ENCODE data around the gene ABCD1. TPM values are rescaled to one million over a fixed set of nuclear protein-coding genes. Genes with fewer than 3 reads are reported as not detected.
"Not testable (repeated sequence)": the region's sequence is repeated elsewhere in the genome, so short reads cannot be mapped to it uniquely, and the experiment has no call there.

The ABCD1 gene
- polyA plus RNA-seq (2013, experiment 1 of 2; ENCODE audit: insufficient read length): 9.2 TPM
- polyA plus RNA-seq (2013, experiment 2 of 2; ENCODE audit: insufficient read length): 10.5 TPM

DNA sequence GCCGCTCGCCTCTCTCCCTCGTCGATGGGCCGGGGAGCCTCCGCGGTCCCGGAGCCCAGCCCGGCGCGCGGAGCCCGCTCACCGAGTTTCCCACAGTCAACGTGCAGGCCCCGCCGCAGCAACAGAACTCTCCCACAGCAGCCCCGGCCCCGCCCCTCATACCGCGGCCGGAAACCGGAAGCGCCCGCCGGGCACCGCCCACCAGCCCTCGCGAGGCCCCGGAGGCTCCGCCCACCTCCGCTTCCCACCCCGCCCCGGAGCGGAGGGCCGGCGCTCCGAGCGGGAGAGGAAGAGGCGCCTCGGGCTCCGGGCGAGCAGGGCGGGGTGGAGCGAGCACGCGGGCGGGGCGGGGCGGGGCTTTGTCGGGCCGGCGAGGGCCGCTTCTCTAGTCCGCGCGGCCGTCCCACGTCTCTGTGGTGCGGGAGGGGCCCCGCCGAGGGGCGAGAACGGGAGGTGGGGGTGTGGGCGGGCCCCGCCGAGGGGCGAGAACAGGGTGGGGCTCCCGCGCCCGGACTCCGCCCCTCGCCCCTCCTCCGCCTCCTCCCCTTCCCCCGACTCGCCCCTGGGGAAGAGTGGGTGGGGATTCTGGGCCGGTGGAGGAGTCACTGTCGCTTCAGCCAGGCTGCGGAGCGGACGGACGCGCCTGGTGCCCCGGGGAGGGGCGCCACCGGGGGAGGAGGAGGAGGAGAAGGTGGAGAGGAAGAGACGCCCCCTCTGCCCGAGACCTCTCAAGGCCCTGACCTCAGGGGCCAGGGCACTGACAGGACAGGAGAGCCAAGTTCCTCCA, at the start of gene ABCD1, which contains the start of gene BCAP31:
ABCD1 (plus strand) TSS at position 605 of the 787 bp plus-strand sequence. CDS start 411 bp downstream, outside the sequence.
BCAP31 (minus strand) TSS at position 136 of the 787 bp plus-strand sequence. CDS start 1,143 bp downstream, outside the sequence.
- peak; percentile 88 for DNase-seq

DNA sequence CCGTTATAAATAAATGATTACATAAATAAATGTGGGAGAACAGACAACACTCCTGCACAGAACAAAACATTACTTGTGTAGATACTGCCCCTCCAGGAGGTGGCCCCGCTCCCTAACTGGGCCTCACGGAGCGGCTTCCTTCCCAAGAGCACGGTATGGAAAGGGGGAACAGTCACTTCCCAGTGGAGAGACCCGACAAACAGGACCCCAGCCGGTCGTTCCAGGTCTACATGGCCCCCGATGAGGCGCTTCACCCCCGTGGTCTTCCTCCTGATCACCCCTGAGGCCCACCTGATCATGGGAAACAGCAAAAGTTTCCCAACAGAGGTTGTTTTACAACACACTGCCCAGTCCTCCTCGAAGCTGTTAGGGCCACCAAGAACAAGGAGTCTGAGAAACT, 43.5 kb upstream of the ABCD1 start:
- no peak for DNase-seq

DNA sequence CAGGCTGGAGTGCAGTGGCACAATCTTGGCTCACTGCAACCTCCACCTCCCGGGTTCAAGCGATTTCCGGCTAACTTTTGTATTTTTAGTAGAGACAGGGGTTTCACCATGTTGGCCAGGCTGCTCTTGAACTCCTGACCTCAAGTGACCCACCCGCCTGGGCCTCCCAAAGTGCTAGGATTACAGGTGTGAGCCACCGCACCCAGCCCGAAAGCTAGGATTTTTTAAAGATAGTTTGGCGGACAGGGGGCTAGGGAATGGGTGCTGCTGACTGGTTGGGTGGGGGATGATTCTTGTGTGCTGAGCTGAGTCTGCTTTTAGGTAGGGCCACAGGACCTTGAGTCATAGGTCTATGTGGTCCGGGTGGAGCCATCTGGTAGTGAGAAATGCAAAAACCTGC, 41.2 kb upstream of the ABCD1 start:
- not testable (repeated sequence) for DNase-seq

DNA sequence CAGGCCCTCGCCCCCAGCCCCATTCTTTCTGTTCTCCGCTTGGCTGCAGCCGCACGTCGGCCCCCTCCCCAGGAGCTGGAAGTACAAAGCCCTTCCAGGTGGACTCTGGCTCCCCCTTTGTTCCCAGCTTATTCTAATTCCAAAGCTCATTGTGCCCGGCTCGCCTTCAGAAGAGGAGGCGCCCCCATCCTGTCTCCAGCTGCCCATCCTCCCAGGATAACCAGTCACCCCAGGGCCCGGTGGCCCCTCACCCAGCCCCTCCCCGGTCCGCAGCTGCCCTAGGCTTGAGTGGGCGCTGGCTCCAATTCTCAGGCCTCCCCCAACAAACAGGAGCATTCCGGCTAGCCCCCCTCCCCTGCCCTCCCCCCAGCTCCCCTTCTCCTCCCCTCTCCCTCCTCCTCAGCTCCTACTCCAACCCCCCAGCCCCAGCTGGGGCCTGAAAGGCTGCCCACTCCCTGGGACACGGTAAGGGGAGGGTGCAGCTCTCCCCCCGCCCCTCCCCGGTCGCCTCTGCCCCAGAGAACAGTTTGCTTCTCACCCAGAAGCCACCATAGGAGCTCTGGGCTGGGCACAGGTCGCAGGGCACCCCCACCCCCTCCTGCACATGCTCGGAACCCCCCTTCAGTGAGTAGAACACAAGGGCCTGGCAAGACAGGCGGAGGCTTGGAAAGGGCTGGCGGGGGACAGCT, 40.0 kb upstream of the ABCD1 start:
- no peak for DNase-seq

DNA sequence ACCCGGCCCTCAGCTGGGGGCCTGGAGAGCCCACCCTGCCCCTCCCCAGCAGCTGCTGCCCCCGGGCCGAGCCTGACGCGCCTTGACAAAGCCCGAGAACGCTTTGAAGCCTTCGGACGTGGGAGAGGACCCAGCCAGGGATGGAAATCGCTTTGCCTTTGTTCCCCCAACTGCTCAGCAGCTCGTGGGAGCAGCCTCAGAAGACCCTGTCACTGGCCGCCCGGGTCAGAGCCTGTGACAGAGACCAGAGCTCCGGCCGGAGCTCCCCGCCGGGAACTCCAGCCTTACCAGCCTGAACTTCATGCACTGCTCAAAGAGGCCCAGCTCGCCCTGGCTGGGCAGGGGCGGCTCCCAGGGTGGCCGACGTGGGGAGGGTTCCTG, 39.5 kb upstream of the ABCD1 start:
- no peak for DNase-seq

DNA sequence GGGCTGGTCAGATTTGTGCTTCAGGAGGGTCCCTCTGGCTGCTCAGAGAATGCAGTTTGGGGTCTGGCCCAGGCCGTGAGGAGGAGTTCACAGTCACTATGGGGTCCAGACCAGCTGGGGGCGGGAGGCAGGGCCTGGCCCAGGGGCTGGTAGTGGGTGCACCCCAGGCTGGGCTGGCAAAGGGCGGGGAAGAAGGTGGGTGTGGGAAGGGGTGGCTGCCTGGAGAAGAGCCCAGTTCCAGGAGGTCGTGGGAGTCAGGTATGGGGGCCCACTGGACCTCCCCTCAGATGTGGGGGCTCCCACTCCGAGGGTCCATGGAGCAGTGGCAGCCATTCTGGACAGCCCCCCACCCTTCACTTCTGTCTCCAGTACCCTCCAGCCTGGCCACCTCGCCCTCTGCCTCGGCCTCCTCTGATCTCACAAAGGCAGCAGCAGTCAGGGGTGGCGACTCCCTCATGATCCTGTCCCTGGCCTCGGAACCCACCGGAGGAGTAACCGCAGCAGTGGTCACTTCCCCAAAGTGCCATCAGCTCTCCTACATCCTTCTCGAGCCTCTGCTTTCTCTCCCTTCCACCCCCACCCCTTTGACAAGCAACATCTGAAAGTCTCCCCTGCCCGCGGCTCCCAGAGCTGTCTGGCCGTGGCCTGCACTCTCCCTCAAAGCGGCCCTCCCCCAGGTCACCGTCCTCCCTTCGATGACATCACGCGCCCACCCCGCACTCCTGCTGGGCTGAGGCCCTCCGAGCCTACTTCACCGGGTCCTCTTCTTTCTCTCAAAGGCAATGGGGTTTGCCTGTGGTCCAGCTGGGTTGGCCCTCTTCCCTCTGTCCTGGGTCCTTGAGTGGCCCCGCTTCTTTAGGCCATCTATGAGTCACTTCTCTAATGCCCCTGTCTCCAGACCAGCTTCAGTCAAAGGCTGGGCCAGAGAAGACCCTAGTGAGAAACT, 38.6 kb upstream of the ABCD1 start:
- DNase-seq: no peak

DNA sequence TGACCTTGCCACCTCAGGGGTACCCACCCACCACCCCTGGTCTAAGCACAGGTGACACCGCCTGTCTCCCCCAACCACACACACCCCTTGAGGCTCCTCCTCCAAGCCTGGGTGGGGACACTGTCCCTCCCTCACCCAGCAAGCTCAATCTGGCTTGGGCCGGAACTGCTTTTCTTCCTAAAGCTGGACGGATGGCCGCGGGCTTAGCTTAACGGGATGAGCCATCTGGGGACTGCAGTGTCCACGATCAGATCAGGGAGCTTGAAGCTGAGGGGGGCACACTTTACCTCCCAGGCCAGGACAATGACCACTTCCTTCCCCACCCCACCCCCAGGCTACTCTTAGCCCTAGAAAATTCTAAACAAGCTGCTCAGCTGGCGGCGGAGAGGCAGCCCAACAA, 37.9 kb upstream of the ABCD1 start:
- no peak for DNase-seq

DNA sequence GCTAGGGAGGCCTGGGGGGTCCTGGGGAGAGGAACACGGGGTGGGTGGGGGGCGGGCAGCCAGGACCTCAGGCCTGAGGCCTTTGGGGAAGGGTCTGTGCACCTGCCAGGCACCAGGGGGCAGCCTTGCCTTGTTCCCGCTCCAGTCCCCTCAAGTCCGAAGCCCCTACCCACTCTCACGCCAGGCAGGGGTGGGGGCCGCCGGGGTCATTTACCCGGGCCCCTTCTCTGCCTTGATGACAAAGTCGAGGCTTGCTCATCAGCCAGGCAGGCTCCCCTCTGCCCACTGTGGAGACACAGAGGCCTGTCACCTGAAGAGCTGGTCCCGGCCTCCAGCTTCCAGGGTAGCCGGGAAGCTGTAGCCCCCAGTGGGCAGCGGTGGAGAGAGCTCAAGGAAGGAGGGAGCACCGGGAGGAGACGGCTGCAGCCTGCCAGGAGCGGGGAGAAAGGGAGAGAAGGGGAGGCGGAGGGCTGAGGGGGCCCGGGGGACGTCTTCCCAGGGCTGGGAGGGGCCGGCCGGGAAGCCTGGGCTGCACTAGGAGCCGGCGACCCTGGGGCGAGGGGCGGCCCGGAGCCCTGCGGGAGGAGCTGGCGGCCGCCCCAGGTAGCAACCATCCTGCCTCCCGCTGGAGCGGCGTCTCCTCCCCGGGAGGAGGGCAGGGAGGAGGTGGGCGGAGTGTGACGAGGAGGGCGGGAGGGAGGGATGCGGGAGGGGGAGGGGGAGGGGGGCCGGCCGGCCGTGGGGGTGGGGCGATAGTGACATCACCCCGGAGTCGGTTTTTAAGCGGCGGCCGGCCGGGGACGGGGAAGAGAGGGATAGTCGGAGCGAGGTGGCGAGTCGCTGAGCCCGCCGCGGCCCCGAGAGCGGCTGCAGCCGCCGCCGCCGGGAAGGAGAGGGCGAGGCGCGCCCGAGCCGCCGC, 37.3 kb upstream of the ABCD1 start, which contains the start of gene SLC6A8:
SLC6A8 (plus strand) TSS at position 806 of the 919 bp plus-strand sequence. CDS start 649 bp downstream, outside the sequence.
- peak; percentile 71 for DNase-seq

DNA sequence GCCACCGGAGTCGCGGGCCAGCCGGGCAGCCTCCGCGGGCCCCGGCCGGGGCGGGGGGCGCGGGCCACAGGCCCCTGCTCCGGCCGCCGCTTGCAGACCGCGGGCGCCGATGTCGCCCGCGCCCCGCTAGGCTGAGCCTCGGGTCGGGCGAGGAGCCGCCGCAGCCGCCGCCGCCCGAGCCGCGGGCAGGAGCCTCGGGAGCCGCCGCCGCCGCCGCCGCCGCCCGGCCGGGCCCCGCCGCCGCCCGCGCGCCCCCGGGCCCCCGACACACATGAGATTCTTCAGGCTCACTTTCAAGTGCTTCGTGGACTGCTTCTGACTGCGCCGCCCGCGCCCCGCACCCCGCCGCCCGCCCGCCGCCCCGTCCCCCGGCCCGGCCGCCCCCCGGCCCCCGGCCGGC, 36.6 kb upstream of the ABCD1 start:
- DNase-seq: no peak

DNA sequence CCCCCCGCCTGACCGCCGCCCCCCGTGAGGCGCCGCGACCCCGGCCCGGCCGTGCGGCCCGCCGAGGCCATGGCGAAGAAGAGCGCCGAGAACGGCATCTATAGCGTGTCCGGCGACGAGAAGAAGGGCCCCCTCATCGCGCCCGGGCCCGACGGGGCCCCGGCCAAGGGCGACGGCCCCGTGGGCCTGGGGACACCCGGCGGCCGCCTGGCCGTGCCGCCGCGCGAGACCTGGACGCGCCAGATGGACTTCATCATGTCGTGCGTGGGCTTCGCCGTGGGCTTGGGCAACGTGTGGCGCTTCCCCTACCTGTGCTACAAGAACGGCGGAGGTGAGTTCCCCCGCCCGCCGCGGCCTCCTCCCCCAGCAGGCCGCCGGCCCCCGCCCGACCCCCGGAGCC, 36.1 kb upstream of the ABCD1 start:
- no peak for DNase-seq

DNA sequence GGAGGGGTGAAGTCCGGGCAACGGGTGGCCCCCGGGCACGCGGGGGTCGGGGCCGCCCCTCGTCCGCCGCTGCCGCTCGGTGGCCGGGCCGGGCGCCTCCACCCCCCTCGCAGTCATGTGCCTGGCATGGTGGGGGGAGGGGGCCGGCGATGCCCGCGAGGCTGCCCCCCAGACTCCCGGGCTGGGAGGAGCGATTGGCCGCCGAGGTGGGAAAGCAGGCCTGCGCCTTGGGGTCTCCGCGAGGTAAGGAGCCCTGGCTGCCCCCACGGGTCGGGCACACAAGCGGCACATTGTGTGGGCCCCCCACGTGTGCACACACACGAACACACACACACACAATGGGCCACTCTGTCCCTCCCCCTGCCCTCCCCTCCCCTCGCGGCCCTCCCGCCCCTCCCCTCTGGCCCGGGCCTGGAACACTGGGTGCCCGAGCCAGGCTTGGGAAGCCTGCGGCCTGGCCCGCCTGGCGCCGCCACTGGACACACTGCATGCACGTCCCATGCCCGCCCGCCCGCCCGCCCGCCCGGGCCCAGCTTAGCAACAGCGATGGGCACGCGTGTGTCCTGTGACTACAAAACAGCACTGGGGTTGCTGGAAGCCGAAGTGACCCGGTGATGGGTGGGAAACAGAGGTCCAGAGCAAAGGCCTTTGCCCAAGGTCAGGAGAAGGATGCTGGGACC, 35.6 kb upstream of the ABCD1 start:
- no peak for DNase-seq

DNA sequence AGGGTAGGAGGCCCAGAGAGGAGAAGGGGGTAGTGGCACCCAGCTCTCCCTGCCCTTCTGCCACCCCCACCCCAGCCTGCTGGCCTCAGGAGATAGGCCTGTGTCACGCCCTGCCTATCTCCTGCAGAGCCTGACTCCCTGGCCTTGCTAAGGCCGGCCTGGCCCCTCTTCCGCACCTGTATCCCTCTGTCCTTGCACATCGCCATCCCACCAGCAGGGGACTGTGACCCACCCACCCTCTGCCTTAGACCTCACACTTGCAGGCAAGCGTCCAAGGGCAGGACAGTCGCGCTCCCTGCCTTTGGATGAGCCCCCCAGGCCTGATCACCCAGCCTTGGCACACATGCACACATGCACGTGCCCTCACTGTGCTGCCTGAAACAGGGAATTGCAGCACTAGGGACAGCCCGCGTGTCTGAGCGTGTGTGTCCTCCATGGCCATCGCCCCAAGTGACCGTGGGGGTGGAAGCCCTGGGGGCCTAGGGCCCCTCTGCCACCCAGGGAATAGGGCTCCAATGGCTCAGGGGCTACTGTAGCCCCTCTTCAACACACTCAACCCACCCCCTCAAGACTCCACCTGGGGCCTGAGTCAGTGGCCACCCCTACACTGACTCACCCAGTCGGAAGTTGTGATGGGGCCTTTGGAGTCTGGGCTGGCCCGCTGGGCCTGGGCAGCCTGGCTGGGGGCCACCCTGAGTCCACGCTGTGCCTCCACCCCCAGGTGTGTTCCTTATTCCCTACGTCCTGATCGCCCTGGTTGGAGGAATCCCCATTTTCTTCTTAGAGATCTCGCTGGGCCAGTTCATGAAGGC, 34.8 kb upstream of the ABCD1 start:
- DNase-seq: no peak

DNA sequence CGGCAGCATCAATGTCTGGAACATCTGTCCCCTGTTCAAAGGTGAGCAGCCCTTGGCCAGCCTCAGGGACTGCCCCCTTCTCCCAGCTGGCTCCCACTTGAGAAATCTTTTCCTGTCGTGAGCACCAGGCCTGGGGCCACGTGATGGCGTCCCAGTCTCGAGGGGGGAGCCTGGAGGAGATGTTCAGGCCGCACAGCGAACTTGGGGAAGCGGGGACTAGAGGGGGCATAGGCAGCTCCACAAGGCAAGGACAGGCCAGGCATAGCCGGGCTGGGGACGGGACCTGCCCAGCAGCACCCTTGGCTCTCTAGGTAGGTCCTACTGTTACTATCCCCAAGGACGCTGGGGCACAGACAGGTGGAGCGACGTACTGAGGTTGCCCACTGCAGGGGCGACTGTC, 34.2 kb upstream of the ABCD1 start:
- no peak for DNase-seq

DNA sequence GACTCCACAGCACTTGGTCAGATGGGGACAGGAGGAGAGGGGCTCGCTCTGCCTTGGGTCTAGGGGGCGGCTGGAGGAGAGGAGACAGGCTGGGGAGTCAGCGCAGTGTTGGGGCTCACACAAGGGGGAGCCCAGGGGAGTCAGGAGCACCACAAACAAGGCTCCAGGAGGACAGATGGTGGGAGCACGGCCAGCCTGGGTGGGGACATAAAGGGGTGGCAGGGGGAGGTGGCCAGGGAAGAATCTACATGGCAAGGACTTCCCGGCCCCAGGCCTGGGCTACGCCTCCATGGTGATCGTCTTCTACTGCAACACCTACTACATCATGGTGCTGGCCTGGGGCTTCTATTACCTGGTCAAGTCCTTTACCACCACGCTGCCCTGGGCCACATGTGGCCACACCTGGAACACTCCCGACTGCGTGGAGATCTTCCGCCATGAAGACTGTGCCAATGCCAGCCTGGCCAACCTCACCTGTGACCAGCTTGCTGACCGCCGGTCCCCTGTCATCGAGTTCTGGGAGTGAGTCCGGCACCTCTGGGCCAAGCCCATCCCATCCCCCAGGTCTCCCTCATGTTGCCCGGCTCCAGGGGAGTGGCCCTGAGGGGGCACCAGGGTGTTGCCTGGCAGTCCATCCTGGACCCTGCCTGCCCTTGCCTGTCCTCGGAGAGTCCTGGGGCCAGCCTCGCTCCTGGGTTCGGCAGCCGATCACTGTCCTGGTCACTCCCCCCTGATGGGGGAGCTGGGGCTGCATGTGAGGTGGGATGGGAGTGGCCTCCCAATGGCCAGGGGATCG, 33.4 kb upstream of the ABCD1 start:
- not testable (repeated sequence) for DNase-seq

DNA sequence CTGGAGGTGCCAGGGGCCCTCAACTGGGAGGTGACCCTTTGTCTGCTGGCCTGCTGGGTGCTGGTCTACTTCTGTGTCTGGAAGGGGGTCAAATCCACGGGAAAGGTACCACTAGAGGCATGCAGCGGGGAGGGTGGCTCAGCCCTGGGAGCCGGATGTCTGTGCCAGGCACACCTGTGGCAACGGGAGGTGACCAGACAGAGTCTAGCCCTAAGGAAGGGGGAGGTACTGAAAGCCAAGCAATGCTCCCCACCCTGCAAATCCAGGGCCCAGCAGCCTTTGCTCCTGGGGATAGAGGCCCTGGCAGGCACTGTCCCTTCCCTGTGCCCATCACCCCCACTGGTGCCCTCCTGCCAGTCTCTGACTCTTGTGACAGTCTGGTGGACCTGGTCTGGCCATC, 32.7 kb upstream of the ABCD1 start:
- DNase-seq: no peak

DNA sequence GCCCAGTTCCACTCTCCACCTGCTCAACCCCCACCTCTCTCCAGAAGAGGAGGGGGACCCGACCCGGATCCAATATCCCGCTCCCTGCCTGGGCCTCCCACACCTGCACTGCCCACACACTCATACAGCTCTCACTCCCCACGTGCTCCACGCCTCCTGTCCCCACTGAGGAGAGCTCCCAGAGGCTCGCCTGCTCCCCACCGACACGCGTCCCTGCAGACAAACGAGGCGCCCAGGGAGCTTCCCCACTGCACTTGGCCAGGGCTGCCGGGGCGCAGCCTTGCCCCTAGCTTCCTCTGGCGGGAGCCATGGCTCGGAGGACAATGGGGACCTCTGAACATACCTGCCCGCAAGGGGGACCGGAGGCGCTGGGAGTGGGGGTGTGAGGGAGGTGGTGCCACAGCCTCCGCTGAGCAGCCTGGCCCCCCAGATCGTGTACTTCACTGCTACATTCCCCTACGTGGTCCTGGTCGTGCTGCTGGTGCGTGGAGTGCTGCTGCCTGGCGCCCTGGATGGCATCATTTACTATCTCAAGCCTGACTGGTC, 32.0 kb upstream of the ABCD1 start:
- no peak for DNase-seq

DNA sequence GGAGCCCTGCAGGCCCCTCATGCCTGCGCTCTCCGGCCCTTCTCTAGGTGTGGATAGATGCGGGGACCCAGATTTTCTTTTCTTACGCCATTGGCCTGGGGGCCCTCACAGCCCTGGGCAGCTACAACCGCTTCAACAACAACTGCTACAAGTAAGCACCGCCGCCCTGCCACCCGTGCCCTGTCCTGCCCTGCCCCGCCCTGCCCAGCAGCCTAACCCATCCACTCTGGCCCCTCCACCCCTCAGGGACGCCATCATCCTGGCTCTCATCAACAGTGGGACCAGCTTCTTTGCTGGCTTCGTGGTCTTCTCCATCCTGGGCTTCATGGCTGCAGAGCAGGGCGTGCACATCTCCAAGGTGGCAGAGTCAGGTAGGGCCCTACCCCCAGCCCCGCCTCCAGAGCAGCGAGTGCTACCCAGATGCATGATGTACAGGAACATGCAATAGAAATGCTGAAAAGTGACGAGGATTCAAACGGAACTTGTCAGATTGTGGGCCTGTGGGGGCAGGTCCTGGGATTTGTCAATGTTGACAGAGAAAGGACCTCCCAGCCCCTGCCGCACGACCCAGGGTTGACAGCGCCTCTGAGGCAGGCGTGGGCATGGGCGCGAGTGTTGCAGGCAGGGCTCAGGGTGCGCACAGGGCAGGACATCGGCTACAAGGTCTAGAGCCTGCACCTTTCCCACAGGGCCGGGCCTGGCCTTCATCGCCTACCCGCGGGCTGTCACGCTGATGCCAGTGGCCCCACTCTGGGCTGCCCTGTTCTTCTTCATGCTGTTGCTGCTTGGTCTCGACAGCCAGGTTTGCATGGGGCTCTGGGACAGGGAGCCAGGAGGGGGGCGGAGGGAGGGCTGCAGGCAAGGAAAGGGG, 31.2 kb upstream of the ABCD1 start:
- no peak for DNase-seq

DNA sequence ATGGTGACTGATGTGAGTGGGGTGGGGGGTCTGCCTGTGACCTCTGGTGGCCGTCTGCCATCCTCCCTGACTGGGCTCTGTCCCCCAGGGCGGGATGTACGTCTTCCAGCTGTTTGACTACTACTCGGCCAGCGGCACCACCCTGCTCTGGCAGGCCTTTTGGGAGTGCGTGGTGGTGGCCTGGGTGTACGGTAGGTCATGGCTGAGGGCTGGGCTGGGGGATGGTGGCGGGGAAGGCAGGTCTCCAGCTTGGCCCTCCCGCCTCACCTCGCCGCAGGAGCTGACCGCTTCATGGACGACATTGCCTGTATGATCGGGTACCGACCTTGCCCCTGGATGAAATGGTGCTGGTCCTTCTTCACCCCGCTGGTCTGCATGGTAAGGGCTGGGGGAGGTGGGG, 30.4 kb upstream of the ABCD1 start:
- not testable (repeated sequence) for DNase-seq

Data from fibroblast of skin of abdomen (primary cell).